Heart left ventricle (tissue), 16 donors: ENCODE results near the gene WTIP. TPM values are rescaled to one million over a fixed set of nuclear protein-coding genes. Genes with fewer than 3 reads are reported as not detected.

Experiments used
- ATAC-seq, 4 donors: fragments of 200-7000 bp; cut with Tn5 transposase; one replicate each; pipeline ENCODE4 v1.9.1; 2020 to 2022; ENCODE audit warnings: moderate library complexity in 4 of 4, mild to moderate bottlenecking in 3 of 4, moderate number of reproducible peaks in 1 of 4
- DNase-seq, 5 donors: peaks; one replicate each; pipeline ENCODE4 v3.0.0-alpha.2; 2020
- H3K27ac ChIP-seq, 12 donors: fragments of 200-600 bp; sonication (generic) in 4 of 12; one replicate each; pipeline versions ENCODE4 v1.5.0 to v1.8.0; 2016 to 2022; ENCODE audit warnings: mild to moderate bottlenecking in 2 of 12
- H3K27me3 ChIP-seq, 9 donors: fragments of 200-600 bp; sonication (generic) in 2 of 9; one replicate each; pipeline versions ENCODE4 v1.5.1 to v1.8.0; 2016 to 2022; ENCODE audit warnings: mild to moderate bottlenecking in 3 of 9
- H3K36me3 ChIP-seq, 9 donors: fragments of 200-600 bp; sonication (generic) in 2 of 9; one replicate each; pipeline versions ENCODE4 v1.5.0 to v1.8.0; 2018 to 2022; ENCODE audit warnings: mild to moderate bottlenecking in 2 of 9
- H3K4me1 ChIP-seq, 12 donors: fragments of 200-600 bp; sonication (generic) in 4 of 12; one replicate each; pipeline versions ENCODE4 v1.5.0 to v1.8.0; 2016 to 2022; ENCODE audit warnings: mild to moderate bottlenecking in 3 of 12
- H3K4me3 ChIP-seq, 12 donors: fragments of 200-600 bp; sonication (generic) in 4 of 12; one replicate each; pipeline versions ENCODE4 v1.5.0 to v1.8.0; 2017 to 2022; ENCODE audit warnings: mild to moderate bottlenecking in 9 of 12, moderate library complexity in 4 of 12
- H3K9me3 ChIP-seq, 12 donors: fragments of 200-600 bp; sonication (generic) in 4 of 12; one replicate each; pipeline versions ENCODE4 v1.5.0 to v1.8.0; 2016 to 2022; ENCODE audit warnings: mild to moderate bottlenecking in 1 of 12
- POLR2A ChIP-seq, 2 donors: fragments of 450-650 bp; IDR thresholded peaks; one replicate each; pipeline ENCODE4 v1.6.1; 2017; ENCODE audit warnings: antibody characterized with exemption in 2 of 2, mild to moderate bottlenecking in 2 of 2, moderate library complexity in 2 of 2
- WGBS, 4 donors: extraction: QIAGEN DNeasy Blood & Tissue Kit in 2 of 4; methylation state at CpG; one replicate each; pipeline versions ENCODE4 v1.1.5 to v1.1.7; 2013 to 2018; 5-methylcytosine and 5-hydroxymethylcytosine counted together
- intact Hi-C, 10 donors: fragments of 100-400 bp; cut with DNase I; formaldehyde crosslinking; loops; one replicate each; pipeline versions ENCODE4 v1.11.1 to v1.14.2; 2022
- polyA plus RNA-seq, 2 donors: library from polyadenylated mRNA; stranded (reverse); fragments of 200-250 nt; gene quantifications; one replicate each; pipeline ENCODE4 v1.2.3, GENCODE V29; 2013
- total RNA-seq, 9 donors: library from RNA; depleted of rRNA in 2 of 9; stranded (reverse); fragments of >200 nt in 2 of 9; fragmentation: NEBNext Ultra II Directional in 3 of 9; extraction: Animal tissue kit (Norgen Biotek cat#: 25700) in 3 of 9; gene quantifications; one replicate each; pipeline versions ENCODE4 v1.1.0 to v1.2.4, GENCODE V29; 2016 to 2023
- TF ChIP-seq, protein P1 (sequence below), 12 donors: fragments of 200-600 bp; sonication (generic) in 4 of 12; IDR thresholded peaks; one replicate each; pipeline versions ENCODE4 v1.5.0 to v1.8.0; 2018 to 2022; ENCODE audit warnings: antibody characterized with exemption in 12 of 12, mild to moderate bottlenecking in 5 of 12
- donor health status: ischemic (EF 13 %, LVEDD 7.1; RV severe dilation, severe dysfunction).
- donor health status: healthy with polysubstance abuse.
- donor health status: DM: no; HTN: yes; CAD: no.
- donor health status: DM: no; HTN: no; CAD: no.
- donor health status: ischemic (EF 25% LVEDD 6.9; RV normal size, moderate dysfunction).
- donor health status: ischemic (EF 25% LVEDD 5.7; RV mildly dilated, moderate dysfunction).
- donor health status: healthy.
- donor health status: DM: yes; HTN: yes; CAD: no.
- donor health status: ischemic (EF 35%, LVEDD 5.7; RV mildly dilated, moderate dysfunction).
- donor health status: nonischemic (EF 11% LVEDD 7.7; RV severe dilation, severe dysfunction).
- donor health status: DM: yes; HTN: yes; CAD: no.
- donor health status: PGD.
- donor health status: ischemic (EF 29% LVEDD 5.4; RV normal size, mild dysfunction).
- donor health status: nonischemic (EF 23%, LVEDD 6.1; RV moderate dilation, normal function).

Gene WTIP
- total and polyA plus RNA-seq, 11 donors, result 6.6 to 33.3 (median 19.6) TPM

DNA sequence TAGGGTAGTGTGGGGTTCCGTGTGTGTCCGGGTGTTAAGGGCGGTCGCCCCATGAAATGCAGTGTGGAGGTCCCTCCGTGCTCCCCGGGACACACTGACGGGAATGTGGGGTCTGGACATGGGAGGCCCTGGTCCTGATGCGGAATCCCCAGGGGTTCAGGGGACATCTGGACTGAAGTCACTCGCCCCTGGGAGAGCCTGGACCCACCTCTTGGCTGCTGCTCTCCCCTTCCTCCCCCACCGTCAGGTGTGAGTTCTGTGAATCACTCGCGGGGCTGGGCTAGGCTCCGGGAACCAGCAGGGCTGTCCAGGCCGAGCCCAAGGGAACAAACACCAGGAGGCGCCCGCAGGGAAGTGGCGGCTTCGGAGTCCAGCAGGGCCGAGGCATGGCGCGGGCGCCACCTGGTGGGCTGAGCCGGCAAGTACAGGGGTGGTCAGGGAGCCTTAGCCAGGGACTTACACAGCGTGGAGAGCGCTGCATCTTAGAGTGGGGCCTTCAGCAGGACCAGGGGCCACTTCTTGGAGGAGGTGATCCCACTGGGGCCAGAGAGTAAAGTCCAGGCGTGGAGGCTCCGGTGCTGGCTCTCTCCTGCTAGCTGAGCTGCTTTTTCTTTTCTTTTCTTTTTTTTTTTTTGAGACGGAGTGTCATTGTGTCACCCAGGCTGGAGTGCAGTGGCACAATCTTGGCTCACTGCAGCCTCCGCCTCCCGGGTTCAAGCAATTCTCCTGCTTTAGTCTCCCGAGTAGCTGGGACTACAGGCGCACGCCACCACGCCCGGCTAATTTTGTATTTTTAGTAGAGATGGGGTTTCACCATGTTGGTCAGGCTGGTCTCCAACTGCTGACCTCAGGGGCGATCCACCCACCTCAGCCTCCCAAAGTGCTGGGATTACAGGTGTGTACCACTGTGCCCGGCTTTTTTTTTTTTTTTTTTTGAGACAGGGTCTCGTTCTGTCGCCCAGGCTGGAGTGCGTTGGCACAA is 20.1 kb downstream of the WTIP start:
- H3K27me3 ChIP-seq, result peaks cover 0 to 5% (median 0%) of the 10 kb centered on the region in 9 donors
- DNase-seq (peak; percentile 90 to 96 (median 94)), ATAC-seq (peak; percentile 83 to 90 (median 86))
- peaks cover 0 to 39% (median 10%) of the 10 kb centered on the region in 12 donors for H3K4me1 ChIP-seq
- peak overlapping the region in 1 of 12 donors; percentile 11 for H3K4me3 ChIP-seq
- intact Hi-C loops, result loop anchor here in 9 of 10 donors (2.0 to 10.0 kb wide), 5 partner anchors 74 to 213 kb away; partner anchors contain the start of gene UBA2 (in 1 of the 9)
- H3K27ac ChIP-seq, result peak overlapping the region in 6 of 12 donors; percentile 3 to 56 (median 26)
- H3K9me3 ChIP-seq, result no peaks in the 10 kb centered on the region
- WGBS, 4 donors, result 40 to 45% (median 41%) methylated on average over 31 to 40 of the region's 40 CpGs
- H3K36me3 ChIP-seq, result peaks cover 0 to 28% (median 23%) of the 10 kb centered on the region in 9 donors
- TF ChIP-seq, protein P1, sequence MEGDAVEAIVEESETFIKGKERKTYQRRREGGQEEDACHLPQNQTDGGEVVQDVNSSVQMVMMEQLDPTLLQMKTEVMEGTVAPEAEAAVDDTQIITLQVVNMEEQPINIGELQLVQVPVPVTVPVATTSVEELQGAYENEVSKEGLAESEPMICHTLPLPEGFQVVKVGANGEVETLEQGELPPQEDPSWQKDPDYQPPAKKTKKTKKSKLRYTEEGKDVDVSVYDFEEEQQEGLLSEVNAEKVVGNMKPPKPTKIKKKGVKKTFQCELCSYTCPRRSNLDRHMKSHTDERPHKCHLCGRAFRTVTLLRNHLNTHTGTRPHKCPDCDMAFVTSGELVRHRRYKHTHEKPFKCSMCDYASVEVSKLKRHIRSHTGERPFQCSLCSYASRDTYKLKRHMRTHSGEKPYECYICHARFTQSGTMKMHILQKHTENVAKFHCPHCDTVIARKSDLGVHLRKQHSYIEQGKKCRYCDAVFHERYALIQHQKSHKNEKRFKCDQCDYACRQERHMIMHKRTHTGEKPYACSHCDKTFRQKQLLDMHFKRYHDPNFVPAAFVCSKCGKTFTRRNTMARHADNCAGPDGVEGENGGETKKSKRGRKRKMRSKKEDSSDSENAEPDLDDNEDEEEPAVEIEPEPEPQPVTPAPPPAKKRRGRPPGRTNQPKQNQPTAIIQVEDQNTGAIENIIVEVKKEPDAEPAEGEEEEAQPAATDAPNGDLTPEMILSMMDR (IDR thresholded peaks at IDR 0.05), result peak; percentile 98 to 99 (median 99)
- no peak for TF ChIP-seq POLR2A (IDR thresholded peaks at IDR 0.05)

DNA sequence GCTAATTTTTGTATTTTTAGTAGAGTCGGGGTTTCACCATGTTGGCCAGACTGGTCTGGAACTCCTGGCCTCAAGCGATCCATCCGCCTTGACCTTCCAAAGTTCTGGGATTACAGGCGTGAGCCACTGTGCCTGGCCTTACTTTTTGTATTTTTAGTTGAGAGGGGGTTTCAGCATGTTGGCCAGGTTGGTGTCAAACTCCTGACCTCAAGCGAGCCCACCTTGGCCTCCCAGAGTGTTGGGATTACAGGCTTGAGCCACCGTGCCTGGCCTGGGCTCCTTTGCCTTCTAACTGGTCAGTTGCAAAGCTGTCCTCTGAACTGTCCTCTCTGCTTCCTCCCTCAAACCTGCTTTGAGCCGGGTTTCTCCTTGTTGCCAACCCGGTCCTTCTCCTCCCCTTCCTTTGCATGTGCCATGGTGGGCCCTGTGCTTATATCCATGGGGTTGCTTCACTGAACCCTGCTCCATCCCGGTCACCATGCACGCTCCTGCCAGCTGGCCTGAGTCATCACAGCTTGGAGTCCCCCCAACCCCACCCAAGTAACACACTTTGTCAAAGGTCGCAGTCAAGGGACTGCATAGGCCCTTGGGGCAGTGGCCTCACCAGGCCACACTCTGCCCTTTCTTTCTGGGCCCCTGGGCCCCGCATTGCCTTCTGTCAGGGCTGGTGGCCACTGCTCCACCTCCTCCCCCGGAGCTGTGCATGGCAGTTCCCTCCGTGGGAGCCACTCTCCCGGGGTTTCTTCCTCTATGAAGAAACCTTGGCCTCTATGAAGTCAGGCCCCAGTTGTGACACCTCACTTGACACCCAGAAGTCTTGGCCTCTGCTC is 21.2 kb downstream of the WTIP start:
- WGBS, 4 donors, result 78 to 86% (median 82%) methylated on average over 15 of the region's 15 CpGs
- Histone ChIP-seq H3K27me3 (peaks cover 0 to 5% (median 0%) of the 10 kb centered on the region in 9 donors), H3K9me3 (no peaks in the 10 kb centered on the region), H3K4me3 (no peak overlapping the region), H3K36me3 (peaks cover 0 to 16% (median 12%) of the 10 kb centered on the region in 9 donors), H3K27ac (no peak overlapping the region), H3K4me1 (peaks cover 0 to 39% (median 10%) of the 10 kb centered on the region in 12 donors)
- intact Hi-C loops, result loop anchor here in 9 of 10 donors (2.0 to 10.0 kb wide), 5 partner anchors 75 to 212 kb away; partner anchors contain the start of gene UBA2 (in 1 of the 9)
- DNase-seq (no peak), ATAC-seq (no peak)
- no peak for TF ChIP-seq POLR2A (IDR thresholded peaks at IDR 0.05)
- TF ChIP-seq, protein P1 (IDR thresholded peaks at IDR 0.05), result no peak

DNA sequence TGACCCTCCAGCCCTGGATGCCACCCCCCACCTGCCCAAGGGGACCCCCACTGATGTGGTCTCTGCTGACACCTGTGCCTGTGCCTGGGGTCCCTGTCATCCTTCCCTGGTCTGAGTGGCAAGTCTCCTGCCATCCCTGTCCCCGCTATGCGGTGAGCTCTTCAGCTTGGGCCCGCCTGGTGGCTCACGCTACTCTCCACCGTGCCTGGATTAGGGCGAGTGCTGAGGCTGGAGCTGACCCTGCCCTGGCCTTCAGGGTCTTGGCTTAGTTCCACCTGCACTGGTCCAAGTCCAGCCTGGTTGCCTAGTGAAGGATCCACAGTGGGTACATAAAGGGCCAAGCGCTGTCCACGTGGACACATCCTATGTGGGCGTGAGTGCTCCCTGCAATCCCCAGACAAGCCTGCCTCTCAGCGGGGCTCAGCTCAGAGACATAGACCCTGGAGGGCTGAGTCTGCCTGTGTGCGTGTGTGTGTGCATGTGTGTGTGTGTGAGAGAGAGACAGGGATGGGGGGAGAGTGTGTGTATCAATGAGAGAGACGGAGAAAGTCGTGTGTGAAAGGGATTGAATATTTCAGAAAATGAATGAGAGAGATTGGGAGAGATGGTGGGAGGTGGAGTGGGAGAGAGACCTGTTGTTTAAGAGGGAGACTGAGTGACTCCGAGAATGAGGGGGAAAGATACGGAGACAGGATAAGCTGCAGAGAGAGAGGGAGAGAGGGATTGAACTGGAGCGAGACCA is 22.1 kb downstream of the WTIP start:
- DNase-seq, result no peak
- Histone ChIP-seq H3K27me3 (peaks cover 0 to 5% (median 0%) of the 10 kb centered on the region in 9 donors), H3K4me3 (no peak overlapping the region), H3K4me1 (peaks cover 0 to 39% (median 10%) of the 10 kb centered on the region in 12 donors), H3K27ac (no peak overlapping the region), H3K36me3 (peaks cover 0 to 8% (median 4%) of the 10 kb centered on the region in 9 donors), H3K9me3 (no peaks in the 10 kb centered on the region)
- intact Hi-C loops, result loop anchor here in 9 of 10 donors (2.0 to 10.0 kb wide), 5 partner anchors 76 to 211 kb away; partner anchors contain the start of gene UBA2 (in 1 of the 9)
- WGBS, 4 donors, result 62 to 72% (median 69%) methylated on average over 12 to 16 of the region's 16 CpGs
- peak in 1 of 4 donors; percentile 1 for ATAC-seq
- no peak for TF ChIP-seq POLR2A (IDR thresholded peaks at IDR 0.05)
- TF ChIP-seq, protein P1 (IDR thresholded peaks at IDR 0.05), result no peak
